RWPE2 (cell line): Measurements from ENCODE around the gene SNX20.

Experiments used
- ATAC-seq: fragments of 200-7000 bp; cut with Tn5 transposase; 3 replicates; pipeline ENCODE4 v1.9.1; 2021; ENCODE audit warnings: low read depth
- DNase-seq: peaks from one replicate; pipeline ENCODE4 v3.0.0-alpha.2; 2020; ENCODE audit warnings: low spot score
- H3K27ac ChIP-seq: fragments of 450-650 bp; 2 replicates; pipeline ENCODE4 v1.5.1; 2017; ENCODE audit warnings: mild to moderate bottlenecking; ENCODE audit not compliant: poor library complexity, severe bottlenecking
- H3K27me3 ChIP-seq: fragments of 250-450 bp; sonication (Bioruptor Pico); 2 replicates; pipeline ENCODE4 v1.5.1; 2021; ENCODE audit warnings: mild to moderate bottlenecking, moderate library complexity; ENCODE audit not compliant: insufficient read depth, poor library complexity, severe bottlenecking
- H3K36me3 ChIP-seq: fragments of 250-450 bp; sonication (Bioruptor Pico); 2 replicates; pipeline ENCODE4 v1.5.1; 2020; ENCODE audit warnings: low read depth, mild to moderate bottlenecking, moderate library complexity
- H3K4me1 ChIP-seq: fragments of 250-450 bp; sonication (Bioruptor Pico); 2 replicates; pipeline ENCODE4 v1.5.1; 2021; ENCODE audit warnings: mild to moderate bottlenecking, moderate library complexity; ENCODE audit not compliant: insufficient read depth, poor library complexity, severe bottlenecking
- H3K4me3 ChIP-seq: fragments of 250-450 bp; sonication (Bioruptor Pico); 2 replicates; pipeline ENCODE4 v1.5.1; 2021; ENCODE audit warnings: mild to moderate bottlenecking, moderate library complexity; ENCODE audit not compliant: severe bottlenecking
- H3K9me3 ChIP-seq: fragments of 250-450 bp; sonication (Bioruptor Pico); 2 replicates; pipeline ENCODE4 v1.5.1; 2021; ENCODE audit warnings: mild to moderate bottlenecking, moderate library complexity; ENCODE audit not compliant: severe bottlenecking
- TF ChIP-seq, protein P1 (sequence below): fragments of 450-650 bp; IDR thresholded peaks from one replicate; pipeline ENCODE4 v1.5.1; 2017; ENCODE audit warnings: mild to moderate bottlenecking, moderate library complexity; ENCODE audit not compliant: poor library complexity, severe bottlenecking

SNX20 gene

DNA sequence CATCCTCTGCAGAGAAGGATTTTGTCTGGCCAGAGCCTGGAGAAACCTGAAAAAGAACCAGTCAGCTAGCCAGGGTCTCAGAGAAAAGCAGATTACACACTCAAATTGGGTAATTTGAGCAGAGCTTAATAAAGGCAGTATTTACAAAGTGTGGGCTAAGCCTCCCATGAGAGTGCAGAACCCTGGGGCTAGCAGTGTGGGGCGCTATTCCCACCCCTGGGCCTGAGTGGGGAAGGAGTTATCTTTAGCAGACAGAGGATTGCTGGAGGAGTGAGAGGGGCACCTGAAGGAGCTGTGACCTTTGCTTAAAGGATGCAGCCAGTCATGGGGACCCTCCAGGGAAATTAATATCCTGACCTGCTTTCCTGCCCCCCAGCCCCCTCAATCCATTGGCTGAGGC lies 46.2 kb downstream of the SNX20 start:
- no peak for DNase-seq

DNA sequence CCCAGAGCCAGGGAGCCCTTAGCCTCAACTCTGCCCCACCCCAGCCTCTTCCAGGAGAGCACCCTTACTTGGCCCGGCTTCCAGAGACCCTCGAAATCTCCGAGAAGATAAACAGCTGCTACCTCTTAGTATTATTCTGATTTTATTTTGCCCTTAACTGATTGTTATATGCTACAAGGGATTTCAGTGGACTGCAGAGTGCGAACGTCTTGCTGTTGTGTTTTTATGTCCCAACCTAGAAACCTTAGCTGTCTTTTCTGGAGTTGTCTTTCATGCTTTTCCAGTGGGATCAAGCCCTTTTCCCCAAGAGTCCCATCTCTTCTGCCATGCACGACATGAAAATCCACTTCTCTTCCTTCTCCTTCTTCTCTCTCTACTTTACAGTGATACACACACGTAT lies 47.0 kb downstream of the SNX20 start:
- H3K27me3 ChIP-seq: no peaks in the 10 kb centered on the region
- H3K4me1 ChIP-seq: no peaks in the 10 kb centered on the region
- H3K27ac ChIP-seq: no peak overlapping the region
- no peak overlapping the region for H3K4me3 ChIP-seq
- H3K36me3 ChIP-seq: no peaks in the 10 kb centered on the region
- ATAC-seq (no peak), DNase-seq (no peak)
- TF ChIP-seq, protein P1, sequence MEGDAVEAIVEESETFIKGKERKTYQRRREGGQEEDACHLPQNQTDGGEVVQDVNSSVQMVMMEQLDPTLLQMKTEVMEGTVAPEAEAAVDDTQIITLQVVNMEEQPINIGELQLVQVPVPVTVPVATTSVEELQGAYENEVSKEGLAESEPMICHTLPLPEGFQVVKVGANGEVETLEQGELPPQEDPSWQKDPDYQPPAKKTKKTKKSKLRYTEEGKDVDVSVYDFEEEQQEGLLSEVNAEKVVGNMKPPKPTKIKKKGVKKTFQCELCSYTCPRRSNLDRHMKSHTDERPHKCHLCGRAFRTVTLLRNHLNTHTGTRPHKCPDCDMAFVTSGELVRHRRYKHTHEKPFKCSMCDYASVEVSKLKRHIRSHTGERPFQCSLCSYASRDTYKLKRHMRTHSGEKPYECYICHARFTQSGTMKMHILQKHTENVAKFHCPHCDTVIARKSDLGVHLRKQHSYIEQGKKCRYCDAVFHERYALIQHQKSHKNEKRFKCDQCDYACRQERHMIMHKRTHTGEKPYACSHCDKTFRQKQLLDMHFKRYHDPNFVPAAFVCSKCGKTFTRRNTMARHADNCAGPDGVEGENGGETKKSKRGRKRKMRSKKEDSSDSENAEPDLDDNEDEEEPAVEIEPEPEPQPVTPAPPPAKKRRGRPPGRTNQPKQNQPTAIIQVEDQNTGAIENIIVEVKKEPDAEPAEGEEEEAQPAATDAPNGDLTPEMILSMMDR: no peak
- H3K9me3 ChIP-seq: no peaks in the 10 kb centered on the region

More for the DNA sequence above, 46.2 kb downstream of the SNX20 start:
- H3K4me3 ChIP-seq: no peak overlapping the region
- no peaks in the 10 kb centered on the region for H3K36me3 ChIP-seq
- H3K9me3 ChIP-seq: no peaks in the 10 kb centered on the region
- no peaks in the 10 kb centered on the region for H3K27me3 ChIP-seq
- H3K27ac ChIP-seq: no peak overlapping the region
- no peaks in the 10 kb centered on the region for H3K4me1 ChIP-seq
- no peak for ATAC-seq
- TF ChIP-seq, protein P1: no peak

DNA sequence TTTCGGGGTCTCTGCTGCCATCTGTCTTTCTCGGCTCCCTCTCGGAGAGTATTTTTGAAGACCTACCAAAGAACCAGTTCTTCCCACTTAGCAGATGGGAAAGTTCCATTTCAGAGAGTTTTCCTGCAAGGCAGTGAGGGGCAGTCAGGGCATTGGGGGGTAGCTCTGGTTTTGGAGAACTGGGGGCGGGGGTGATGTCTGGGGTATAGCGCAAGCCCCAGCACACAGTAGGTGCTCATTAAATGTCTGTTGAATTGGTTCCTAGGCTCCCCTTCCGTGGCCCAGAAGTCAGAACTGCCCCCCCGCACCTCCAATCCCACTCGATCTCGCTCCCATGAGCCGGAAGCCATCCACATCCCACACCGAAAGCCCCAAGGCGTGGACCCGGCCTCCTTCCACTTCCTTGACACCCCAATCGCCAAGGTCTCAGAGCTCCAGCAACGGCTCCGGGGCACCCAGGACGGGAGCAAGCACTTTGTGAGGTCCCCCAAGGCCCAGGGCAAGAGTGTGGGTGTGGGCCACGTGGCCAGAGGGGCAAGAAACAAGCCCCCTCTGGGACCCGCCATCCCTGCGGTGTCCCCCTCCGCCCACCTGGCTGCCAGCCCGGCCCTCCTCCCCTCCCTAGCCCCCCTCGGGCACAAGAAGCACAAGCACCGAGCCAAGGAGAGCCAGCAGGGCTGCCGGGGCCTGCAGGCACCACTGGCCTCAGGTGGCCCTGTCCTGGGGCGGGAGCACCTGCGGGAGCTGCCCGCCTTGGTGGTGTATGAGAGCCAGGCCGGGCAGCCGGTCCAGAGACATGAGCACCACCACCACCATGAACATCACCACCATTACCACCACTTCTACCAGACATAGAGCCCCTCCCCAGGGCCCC lies 47.9 kb downstream of the SNX20 start:
- TF ChIP-seq, protein P1: no peak
- no peaks in the 10 kb centered on the region for H3K9me3 ChIP-seq
- no peak overlapping the region for H3K27ac ChIP-seq
- no peak for ATAC-seq
- no peaks in the 10 kb centered on the region for H3K4me1 ChIP-seq
- H3K4me3 ChIP-seq: no peak overlapping the region
- no peaks in the 10 kb centered on the region for H3K36me3 ChIP-seq
- DNase-seq: no peak
- H3K27me3 ChIP-seq: no peaks in the 10 kb centered on the region

DNA sequence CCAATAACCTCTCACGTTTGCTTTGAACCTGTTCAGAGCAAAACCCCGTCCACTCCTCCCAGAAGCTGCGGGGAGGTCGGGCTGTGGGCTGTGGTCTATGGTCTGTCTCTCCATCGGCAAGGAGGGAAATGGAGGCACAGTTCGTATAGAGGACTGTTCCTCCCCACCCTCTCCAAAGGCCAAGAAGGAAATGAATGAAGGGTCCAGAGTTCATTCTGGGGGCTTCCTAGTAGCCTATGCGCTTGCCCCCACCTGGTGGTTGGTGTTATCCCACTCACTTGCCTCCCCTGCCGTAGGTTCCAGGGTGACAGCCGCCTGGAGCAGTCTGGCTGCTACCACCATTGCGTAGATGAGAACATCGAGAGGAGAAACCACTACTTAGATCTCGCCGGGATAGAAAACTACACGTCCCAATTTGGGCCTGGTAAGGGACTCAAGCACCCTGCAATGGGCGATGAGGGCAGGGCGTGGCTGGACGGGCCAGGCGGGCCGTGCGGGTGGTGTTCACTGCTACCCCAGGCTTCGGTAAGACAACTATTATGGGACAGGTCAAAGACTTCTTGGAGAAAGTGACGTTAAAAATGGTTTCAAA lies 49.0 kb downstream of the SNX20 start:
- Histone ChIP-seq H3K9me3 (no peaks in the 10 kb centered on the region), H3K27ac (no peak overlapping the region), H3K4me1 (no peaks in the 10 kb centered on the region), H3K27me3 (no peaks in the 10 kb centered on the region), H3K4me3 (no peak overlapping the region), H3K36me3 (no peaks in the 10 kb centered on the region)
- TF ChIP-seq, protein P1: no peak
- DNase-seq (no peak), ATAC-seq (no peak)
